SK-N-SH (cell line): Measurements from ENCODE around the gene MAP7. TPM values are rescaled to one million over a fixed set of nuclear protein-coding genes. Genes with fewer than 3 reads are reported as not detected.
"Not testable (repeated sequence)": the region's sequence is repeated elsewhere in the genome, so short reads cannot be mapped to it uniquely, and the experiment has no call there.

Source experiments
- CTCF ChIA-PET: fragments of 300-600, 350-600 bp; formaldehyde crosslinking; extraction: SDS; loops from one replicate; lab custom pipeline; 2021; lab: Yijun Ruan, JAX
- POLR2A ChIA-PET: fragments of 350-600 bp; sonication (Branson Sonifier 250); formaldehyde crosslinking; extraction: SDS; loops from one replicate; lab custom pipeline; 2020; ENCODE audit warnings: antibody characterized with exemption, inconsistent platforms; lab: Yijun Ruan, JAX
- DNase-seq: peaks from one replicate; pipeline ENCODE4 v3.0.0; 2012
- H2AFZ ChIP-seq: fragments of 200-600 bp; sonication (generic); 2 replicates; pipeline ENCODE4 v1.8.1; 2016; ENCODE audit warnings: antibody characterized with exemption, mild to moderate bottlenecking, low read depth
- H3F3A ChIP-seq: fragments of 200-600 bp; sonication (generic); replicated peaks from 2 replicates; pipeline ENCODE3; 2016; ENCODE audit warnings: antibody characterized with exemption, mild to moderate bottlenecking; ENCODE audit not compliant: insufficient read depth
- H3K27ac ChIP-seq, 2 experiments: fragments of 200-500 bp in 1 of 2; fragments of 200-600 bp in 1 of 2; sonication (Bioruptor generic) in 1 of 2; sonication (generic), shearing (Covaris generic) in 1 of 2; 2 replicates each; pipeline versions ENCODE4 v1.5.1 to v1.6.1; 2014 to 2016; ENCODE audit warnings: low read depth in 2 of 2, inconsistent platforms in 1 of 2, low read length in 1 of 2, mild to moderate bottlenecking in 1 of 2, mixed read lengths in 1 of 2
- H3K27me3 ChIP-seq: fragments of 200-600 bp; sonication (generic), shearing (Covaris generic); 2 replicates; pipeline ENCODE4 v1.6.1; 2016; ENCODE audit warnings: mixed run types; ENCODE audit not compliant: insufficient read depth
- H3K36me3 ChIP-seq, 2 experiments: fragments of 200-500 bp in 1 of 2; fragments of 200-600 bp in 1 of 2; sonication (Bioruptor generic) in 1 of 2; sonication (generic) in 1 of 2; replicated peaks in 1 of 2; 2 replicates each; pipeline versions ENCODE3 to v1.5.1; 2014 to 2016; ENCODE audit warnings: low read length in 1 of 2, mild to moderate bottlenecking in 1 of 2; ENCODE audit not compliant: insufficient read depth in 2 of 2, control insufficient read depth in 1 of 2
- H3K4me1 ChIP-seq, 2 experiments: fragments of 200-500 bp in 1 of 2; fragments of 200-600 bp in 1 of 2; sonication (Bioruptor generic) in 1 of 2; sonication (generic), shearing (Covaris generic) in 1 of 2; 2 replicates each; pipeline versions ENCODE4 v1.5.1 to v1.6.1; 2014 to 2016; ENCODE audit warnings: low read depth in 1 of 2, low read length in 1 of 2, mixed run types in 1 of 2; ENCODE audit not compliant: insufficient read depth in 2 of 2, control insufficient read depth in 1 of 2
- H3K4me2 ChIP-seq: fragments of 200-600 bp; sonication (generic), shearing (Covaris generic); 2 replicates; pipeline ENCODE4 v1.6.1; 2017; ENCODE audit warnings: mixed run types
- H3K4me3 ChIP-seq, 2 experiments: fragments of 200-500 bp in 1 of 2; fragments of 200-600 bp in 1 of 2; sonication (Bioruptor generic) in 1 of 2; sonication (generic), shearing (Covaris generic) in 1 of 2; 2 replicates each; pipeline versions ENCODE4 v1.5.1 to v1.8.1; 2014 to 2016; ENCODE audit warnings: low read depth in 2 of 2, inconsistent platforms in 1 of 2, low read length in 1 of 2, mild to moderate bottlenecking in 1 of 2, mixed read lengths in 1 of 2, moderate library complexity in 1 of 2
- H3K79me2 ChIP-seq: fragments of 200-600 bp; sonication (generic); 2 replicates; pipeline ENCODE4 v1.8.1; 2017; ENCODE audit warnings: mild to moderate bottlenecking; ENCODE audit not compliant: insufficient read depth
- H3K9ac ChIP-seq: fragments of 200-600 bp; sonication (generic); 2 replicates; pipeline ENCODE4 v1.6.1; 2017; ENCODE audit warnings: mixed run types
- H3K9me2 ChIP-seq: fragments of 200-600 bp; sonication (generic); 2 replicates; pipeline ENCODE4 v1.6.1; 2017; ENCODE audit warnings: mixed run types
- H3K9me3 ChIP-seq: fragments of 200-600 bp; sonication (generic); 2 replicates; pipeline ENCODE4 v1.6.1; 2017; ENCODE audit warnings: mixed run types, mild to moderate bottlenecking, moderate library complexity
- H4K20me1 ChIP-seq: fragments of 200-600 bp; sonication (generic); 2 replicates; pipeline ENCODE4 v1.6.1; 2017; ENCODE audit warnings: mild to moderate bottlenecking, mixed run types; ENCODE audit not compliant: insufficient read depth
- CHD2 ChIP-seq: fragments of 150-350 bp; IDR thresholded peaks from 2 replicates; pipeline ENCODE4 v1.6.1; 2018; ENCODE audit warnings: low read length; ENCODE audit not compliant: partially characterized antibody
- FOSL2 ChIP-seq: IDR thresholded peaks from 2 replicates; pipeline ENCODE4 v1.4.0; 2012; ENCODE audit warnings: low read depth, mild to moderate bottlenecking, moderate library complexity, borderline replicate concordance
- FOXJ3 ChIP-seq: sonication (generic); formaldehyde crosslinking; IDR thresholded peaks from 2 replicates; pipeline ENCODE4 v1.5.1; 2020; ENCODE audit warnings: mild to moderate bottlenecking, missing genetic modification reagents
- GABPA ChIP-seq: IDR thresholded peaks from 2 replicates; pipeline ENCODE4 v1.4.0; 2012; ENCODE audit warnings: low read depth, mild to moderate bottlenecking
- MEF2A ChIP-seq: IDR thresholded peaks from 2 replicates; pipeline ENCODE4 v1.4.0; 2012; ENCODE audit warnings: low read depth, borderline replicate concordance
- PBX3 ChIP-seq: IDR thresholded peaks from 2 replicates; pipeline ENCODE4; 2012
- RAD21 ChIP-seq: IDR thresholded peaks from 2 replicates; pipeline ENCODE4 v1.6.1; 2012; ENCODE audit warnings: mild to moderate bottlenecking, low read length
- SIN3A ChIP-seq: IDR thresholded peaks from 2 replicates; pipeline ENCODE4 v1.6.1; 2012; ENCODE audit warnings: low read depth, mild to moderate bottlenecking, low read length, moderate library complexity, borderline replicate concordance
- TAF1 ChIP-seq: IDR thresholded peaks from 2 replicates; pipeline ENCODE4 v1.6.1; 2012; ENCODE audit warnings: low read depth, mild to moderate bottlenecking, low read length, moderate library complexity, borderline replicate concordance
- TEAD4 ChIP-seq: IDR thresholded peaks from 2 replicates; pipeline ENCODE4 v1.4.0; 2012; ENCODE audit warnings: mild to moderate bottlenecking, borderline replicate concordance; ENCODE audit not compliant: insufficient read depth
- WGBS: methylation state at CpG from one replicate; pipeline ENCODE4 v1.1.6; 2017; ENCODE audit warnings: low lambda C conversion rate; 5-methylcytosine and 5-hydroxymethylcytosine counted together
- polyA plus RNA-seq, 3 experiments: library from polyadenylated mRNA; depleted of rRNA; stranded (reverse); fragments of >200 nt; gene quantifications; 2 replicates each; pipeline ENCODE4 v1.2.3, GENCODE V29; 2012
- TF ChIP-seq, protein P1 (sequence below): fragments of 200-600 bp; sonication (generic); IDR thresholded peaks from 2 replicates; pipeline ENCODE4 v1.6.1; 2017; ENCODE audit warnings: antibody characterized with exemption, mild to moderate bottlenecking, moderate library complexity
- TF ChIP-seq, protein P2 (sequence below): fragments of 150-350 bp; IDR thresholded peaks from 2 replicates; pipeline ENCODE4 v1.6.1; 2016; ENCODE audit warnings: mild to moderate bottlenecking, low read depth, low read length
- TF ChIP-seq, protein P3 (sequence below): IDR thresholded peaks from 2 replicates; pipeline ENCODE4 v1.4.0; 2012; ENCODE audit warnings: low read depth, borderline replicate concordance

The MAP7 gene
- polyA plus RNA-seq, 1 of the 3 experiments (the other 2 are of a cell fraction), result 0.76 TPM

DNA sequence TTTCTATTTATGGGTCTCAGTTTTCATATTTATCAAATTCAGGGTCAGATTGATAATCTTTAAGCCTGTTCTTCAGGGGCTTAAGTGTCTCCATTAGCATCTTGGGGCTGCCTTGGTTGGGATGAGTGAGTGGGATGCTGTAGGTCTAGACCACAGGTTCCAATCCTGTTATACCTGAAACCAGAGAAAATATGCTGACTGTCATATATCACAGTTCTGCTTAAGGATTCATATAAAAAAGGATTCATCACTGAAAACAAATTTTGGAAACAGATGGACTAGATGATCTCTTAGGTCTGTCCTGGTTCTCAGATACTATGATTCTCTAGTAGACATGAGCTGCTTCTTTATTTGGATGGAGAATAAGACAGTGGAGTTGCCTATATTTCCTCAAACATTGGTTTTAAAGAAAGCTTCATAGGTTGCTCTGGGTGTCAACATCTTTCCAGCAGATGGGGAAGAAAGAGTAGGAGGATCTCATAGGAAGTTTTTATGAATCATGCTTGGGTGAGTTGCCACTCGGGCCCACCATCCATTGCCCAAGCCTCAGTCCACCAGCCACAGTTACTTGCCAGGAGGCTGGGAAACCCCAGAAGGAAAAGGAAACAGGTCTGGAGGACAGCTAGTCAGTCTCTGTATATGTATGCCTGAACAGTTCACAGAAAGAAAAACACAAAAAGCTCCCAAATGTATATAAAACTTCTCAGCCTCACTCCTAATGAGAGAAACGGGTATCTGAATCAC is 42.9 kb upstream of the MAP7 start:
- Histone ChIP-seq H3K27ac (peak overlapping the region; percentile 65 to 99; a peak in 3 of 4 replicates), H3F3A (peaks cover 22% of the 10 kb centered on the region), H3K27me3 (no peaks in the 10 kb centered on the region), H4K20me1 (no peaks in the 10 kb centered on the region), H3K4me2 (peak overlapping the region; percentile 60; the same call in 1 of the 2 replicates), H3K9me2 (no peaks in the 10 kb centered on the region), H3K36me3 (peaks cover 5 to 18% of the 10 kb centered on the region in 2 experiments), H3K4me3 (no peak overlapping the region), H3K9me3 (no peaks in the 10 kb centered on the region), H2AFZ (peak overlapping the region; percentile 64; the same call in 1 of the 2 replicates), H3K4me1 (peaks cover 0 to 11% of the 10 kb centered on the region in 2 experiments; a peak in 3 of 4 replicates), H3K9ac (peak overlapping the region; percentile 67; the same call in 1 of the 2 replicates), H3K79me2 (no peaks in the 10 kb centered on the region)
- 59% methylated on average over 2 of the region's 2 CpGs for WGBS
- CTCF ChIA-PET, result interaction anchor here (1.2 to 1.3 kb wide), 3 partner anchors 12 to 484 kb away, joined by 3 to 4 read pairs (median 3); no protein-coding TSS in a partner anchor
- no peak for DNase-seq
- TF ChIP-seq RAD21 (no peak), MEF2A (no peak), FOSL2 (no peak), CHD2 (no peak), SIN3A (no peak), FOXJ3 (CRISPR knock-in tag) (no peak)
- TF ChIP-seq, protein P1, sequence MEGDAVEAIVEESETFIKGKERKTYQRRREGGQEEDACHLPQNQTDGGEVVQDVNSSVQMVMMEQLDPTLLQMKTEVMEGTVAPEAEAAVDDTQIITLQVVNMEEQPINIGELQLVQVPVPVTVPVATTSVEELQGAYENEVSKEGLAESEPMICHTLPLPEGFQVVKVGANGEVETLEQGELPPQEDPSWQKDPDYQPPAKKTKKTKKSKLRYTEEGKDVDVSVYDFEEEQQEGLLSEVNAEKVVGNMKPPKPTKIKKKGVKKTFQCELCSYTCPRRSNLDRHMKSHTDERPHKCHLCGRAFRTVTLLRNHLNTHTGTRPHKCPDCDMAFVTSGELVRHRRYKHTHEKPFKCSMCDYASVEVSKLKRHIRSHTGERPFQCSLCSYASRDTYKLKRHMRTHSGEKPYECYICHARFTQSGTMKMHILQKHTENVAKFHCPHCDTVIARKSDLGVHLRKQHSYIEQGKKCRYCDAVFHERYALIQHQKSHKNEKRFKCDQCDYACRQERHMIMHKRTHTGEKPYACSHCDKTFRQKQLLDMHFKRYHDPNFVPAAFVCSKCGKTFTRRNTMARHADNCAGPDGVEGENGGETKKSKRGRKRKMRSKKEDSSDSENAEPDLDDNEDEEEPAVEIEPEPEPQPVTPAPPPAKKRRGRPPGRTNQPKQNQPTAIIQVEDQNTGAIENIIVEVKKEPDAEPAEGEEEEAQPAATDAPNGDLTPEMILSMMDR, result no peak
- TF ChIP-seq, protein P2, sequence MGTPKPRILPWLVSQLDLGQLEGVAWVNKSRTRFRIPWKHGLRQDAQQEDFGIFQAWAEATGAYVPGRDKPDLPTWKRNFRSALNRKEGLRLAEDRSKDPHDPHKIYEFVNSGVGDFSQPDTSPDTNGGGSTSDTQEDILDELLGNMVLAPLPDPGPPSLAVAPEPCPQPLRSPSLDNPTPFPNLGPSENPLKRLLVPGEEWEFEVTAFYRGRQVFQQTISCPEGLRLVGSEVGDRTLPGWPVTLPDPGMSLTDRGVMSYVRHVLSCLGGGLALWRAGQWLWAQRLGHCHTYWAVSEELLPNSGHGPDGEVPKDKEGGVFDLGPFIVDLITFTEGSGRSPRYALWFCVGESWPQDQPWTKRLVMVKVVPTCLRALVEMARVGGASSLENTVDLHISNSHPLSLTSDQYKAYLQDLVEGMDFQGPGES, result no peak
- TF ChIP-seq, protein P3, sequence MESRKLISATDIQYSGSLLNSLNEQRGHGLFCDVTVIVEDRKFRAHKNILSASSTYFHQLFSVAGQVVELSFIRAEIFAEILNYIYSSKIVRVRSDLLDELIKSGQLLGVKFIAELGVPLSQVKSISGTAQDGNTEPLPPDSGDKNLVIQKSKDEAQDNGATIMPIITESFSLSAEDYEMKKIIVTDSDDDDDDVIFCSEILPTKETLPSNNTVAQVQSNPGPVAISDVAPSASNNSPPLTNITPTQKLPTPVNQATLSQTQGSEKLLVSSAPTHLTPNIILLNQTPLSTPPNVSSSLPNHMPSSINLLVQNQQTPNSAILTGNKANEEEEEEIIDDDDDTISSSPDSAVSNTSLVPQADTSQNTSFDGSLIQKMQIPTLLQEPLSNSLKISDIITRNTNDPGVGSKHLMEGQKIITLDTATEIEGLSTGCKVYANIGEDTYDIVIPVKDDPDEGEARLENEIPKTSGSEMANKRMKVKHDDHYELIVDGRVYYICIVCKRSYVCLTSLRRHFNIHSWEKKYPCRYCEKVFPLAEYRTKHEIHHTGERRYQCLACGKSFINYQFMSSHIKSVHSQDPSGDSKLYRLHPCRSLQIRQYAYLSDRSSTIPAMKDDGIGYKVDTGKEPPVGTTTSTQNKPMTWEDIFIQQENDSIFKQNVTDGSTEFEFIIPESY, result no peak
- POLR2A ChIA-PET, result interaction anchor here (1.0 kb wide), 1 partner anchor 30 kb away, joined by 3 read pairs; no protein-coding TSS in a partner anchor

DNA sequence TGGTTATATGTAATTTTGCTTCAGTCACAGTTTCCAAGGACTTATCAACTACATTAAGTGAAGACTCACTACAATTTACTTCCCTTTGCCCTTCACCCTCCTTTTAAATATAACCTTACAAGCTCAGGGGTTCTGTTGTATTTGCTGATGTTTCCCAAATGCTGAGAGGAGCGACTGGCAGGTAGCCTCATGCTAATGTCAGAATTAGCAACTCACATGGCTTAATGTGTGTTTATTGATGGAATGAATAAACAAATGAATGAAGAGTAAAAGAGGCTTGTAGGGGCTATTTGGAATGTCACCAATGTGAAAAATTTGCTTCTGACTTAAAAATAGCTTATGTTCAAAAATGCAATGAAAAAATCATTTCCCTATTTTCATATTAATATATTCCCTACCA is 41.4 kb upstream of the MAP7 start:
- Histone ChIP-seq H3K4me2 (no peak overlapping the region), H3K27me3 (no peaks in the 10 kb centered on the region), H3K79me2 (no peaks in the 10 kb centered on the region), H4K20me1 (no peaks in the 10 kb centered on the region), H3K27ac (no peak overlapping the region), H3K4me1 (peaks cover 0 to 15% of the 10 kb centered on the region in 2 experiments; a peak in 3 of 4 replicates), H3K9ac (no peak overlapping the region), H3K36me3 (peaks cover 5 to 18% of the 10 kb centered on the region in 2 experiments), H3K9me3 (no peaks in the 10 kb centered on the region)
- POLR2A ChIA-PET, result no interaction called here
- DNase-seq, result no peak
- CTCF ChIA-PET, result interaction anchor here (0.9 to 2.1 kb wide), 2 partner anchors 53 to 201 kb away, joined by 3 to 8 read pairs; partner anchors contain the start of gene MAP3K5
- no peak for TF ChIP-seq TAF1
- no peak for TF ChIP-seq GABPA
- TF ChIP-seq TEAD4, result no peak
- no peak for TF ChIP-seq PBX3
- TF ChIP-seq, all 33 proteins: peak for 0
- H3F3A ChIP-seq, result peaks cover 28% of the 10 kb centered on the region
- H3K4me3 ChIP-seq, result no peak overlapping the region
- H2AFZ ChIP-seq, result no peak overlapping the region
- H3K9me2 ChIP-seq, result no peaks in the 10 kb centered on the region
- 100% methylated on average over 1 of the region's 1 CpG for WGBS

DNA sequence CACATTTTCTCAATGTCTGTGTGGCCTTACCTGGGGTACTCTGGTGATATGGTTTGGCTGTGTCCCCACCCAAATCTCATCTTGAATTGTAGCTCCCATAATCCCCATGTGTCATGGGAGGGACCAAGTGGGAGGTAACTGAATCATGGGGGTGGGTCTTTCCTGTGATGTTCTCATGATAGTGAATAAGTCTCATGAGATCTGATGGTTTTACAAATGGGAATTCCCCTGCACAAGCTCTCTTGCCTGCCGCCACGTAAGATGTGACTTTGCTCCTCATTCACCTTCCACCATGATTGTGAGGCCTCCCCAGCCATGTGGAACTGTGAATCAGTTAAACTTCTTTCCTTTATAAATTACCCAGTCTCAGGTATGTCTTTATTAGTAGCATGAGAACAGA is 40.6 kb upstream of the MAP7 start:
- H3K27ac ChIP-seq, H3K9me2 ChIP-seq, POLR2A ChIA-PET, H3K4me3 ChIP-seq, H3K9ac ChIP-seq, H3K27me3 ChIP-seq, H3K79me2 ChIP-seq, H3K9me3 ChIP-seq, H3K4me2 ChIP-seq, H4K20me1 ChIP-seq, H2AFZ ChIP-seq, DNase-seq: not testable (repeated sequence)
- WGBS, result 100% methylated on average over 2 of the region's 2 CpGs
- peaks cover 34% of the 10 kb centered on the region for H3F3A ChIP-seq
- CTCF ChIA-PET, result interaction anchor here (2.1 kb wide), 1 partner anchor 201 kb away, joined by 8 read pairs; the partner anchor contains the start of gene MAP3K5
- H3K4me1 ChIP-seq, result peaks cover 0 to 17% of the 10 kb centered on the region in 2 experiments; a peak in 3 of 4 replicates
- H3K36me3 ChIP-seq, result peaks cover 5 to 18% of the 10 kb centered on the region in 2 experiments
